Brain microvascular endothelial cell (primary cell): Measurements from ENCODE around the gene CNKSR2.

Source experiments
- DNase-seq: peaks from one replicate; pipeline ENCODE4 v3.0.0-alpha.2; 2020
- H3K27ac ChIP-seq: fragments of 250-450 bp; sonication (Bioruptor Pico); 2 replicates; pipeline ENCODE4 v1.5.1; 2020; ENCODE audit warnings: mild to moderate bottlenecking, moderate library complexity
- H3K27me3 ChIP-seq: fragments of 250-450 bp; sonication (Bioruptor Pico); replicated peaks from 2 replicates; pipeline ENCODE4 v1.5.1; 2020; ENCODE audit warnings: mild to moderate bottlenecking
- H3K36me3 ChIP-seq: fragments of 250-450 bp; sonication (Bioruptor Pico); replicated peaks from 2 replicates; pipeline ENCODE4 v1.5.1; 2020; ENCODE audit warnings: mild to moderate bottlenecking
- H3K4me3 ChIP-seq: 2 replicates; pipeline ENCODE4 v1.5.1; 2011; ENCODE audit warnings: low read depth, mild to moderate bottlenecking, control low read depth, low read length, moderate library complexity
- CTCF ChIP-seq: IDR thresholded peaks from 2 replicates; pipeline ENCODE4 v1.5.1; 2011; ENCODE audit warnings: low read depth, mild to moderate bottlenecking, moderate library complexity, low read length, control low read depth, inconsistent platforms; ENCODE audit errors: missing control alignments
- in situ Hi-C: cut with HindIII; loops from 2 replicates; pipeline ENCODE4 v1.10.0; 2017; ENCODE audit warnings: low sequenced_read_pairs, low pct_ligation_motif_present

The CNKSR2 gene

DNA sequence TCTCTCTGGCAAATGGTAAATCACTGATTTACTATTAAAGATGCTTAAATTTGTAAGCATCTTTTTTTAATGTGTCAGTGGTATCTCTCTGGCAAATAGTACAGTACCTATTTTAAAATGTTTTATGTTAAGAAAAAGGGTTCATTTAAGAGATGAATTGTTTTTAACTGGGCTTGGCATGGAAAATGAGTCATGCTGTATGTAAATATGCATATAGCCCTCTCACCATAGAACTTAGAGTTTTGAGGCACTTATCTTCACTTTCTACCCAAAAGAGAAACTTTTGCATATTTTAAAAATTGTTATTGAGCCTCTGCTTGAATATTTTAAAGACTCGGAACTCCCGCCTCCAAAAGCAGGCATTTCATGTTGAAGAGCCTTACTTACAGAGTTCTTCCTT is 246.0 kb downstream of the CNKSR2 start:
- no peak for TF ChIP-seq CTCF
- no peak for DNase-seq
- no peaks in the 10 kb centered on the region for H3K27me3 ChIP-seq
- H3K36me3 ChIP-seq, result no peaks in the 10 kb centered on the region
- in situ Hi-C loops, result no loop called here
- no peak overlapping the region for H3K4me3 ChIP-seq
- H3K27ac ChIP-seq, result no peak overlapping the region

- in situ Hi-C loops, result no loop called here
- no peak for TF ChIP-seq CTCF
- H3K27me3 ChIP-seq, result no peaks in the 10 kb centered on the region
Measured at GRCh38 chrX:21623778-21624501, 249.7 kb downstream of the CNKSR2 start.

DNA sequence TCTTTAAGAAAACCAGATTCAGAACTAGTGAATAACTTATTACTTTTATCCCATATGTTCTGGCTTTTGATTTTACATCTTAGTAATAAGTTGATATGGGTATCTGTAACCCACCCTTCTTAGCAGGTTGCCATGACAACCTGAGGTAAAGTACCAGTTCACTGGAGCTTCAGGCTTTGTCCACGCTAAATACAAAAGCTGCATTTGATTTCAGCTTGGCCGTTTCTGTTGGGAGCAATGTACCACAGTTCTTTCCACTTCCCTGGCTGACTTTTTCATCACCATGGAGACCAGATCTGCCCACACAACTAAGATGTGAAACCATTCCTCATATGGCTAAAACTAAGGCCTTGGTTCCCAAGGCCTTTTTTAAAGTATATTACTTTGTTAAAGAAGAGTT is 257.8 kb downstream of the CNKSR2 start:
- Histone ChIP-seq H3K27me3 (no peaks in the 10 kb centered on the region), H3K36me3 (no peaks in the 10 kb centered on the region), H3K27ac (no peak overlapping the region), H3K4me3 (no peak overlapping the region)
- peak; percentile 16 for DNase-seq
- in situ Hi-C loops, result no loop called here
- no peak for TF ChIP-seq CTCF

More at GRCh38 chrX:21623778-21624501, 249.7 kb downstream of the CNKSR2 start:
- H3K27ac ChIP-seq, result no peak overlapping the region
- no peak for DNase-seq
- H3K36me3 ChIP-seq, result no peaks in the 10 kb centered on the region
- no peak overlapping the region for H3K4me3 ChIP-seq

DNA sequence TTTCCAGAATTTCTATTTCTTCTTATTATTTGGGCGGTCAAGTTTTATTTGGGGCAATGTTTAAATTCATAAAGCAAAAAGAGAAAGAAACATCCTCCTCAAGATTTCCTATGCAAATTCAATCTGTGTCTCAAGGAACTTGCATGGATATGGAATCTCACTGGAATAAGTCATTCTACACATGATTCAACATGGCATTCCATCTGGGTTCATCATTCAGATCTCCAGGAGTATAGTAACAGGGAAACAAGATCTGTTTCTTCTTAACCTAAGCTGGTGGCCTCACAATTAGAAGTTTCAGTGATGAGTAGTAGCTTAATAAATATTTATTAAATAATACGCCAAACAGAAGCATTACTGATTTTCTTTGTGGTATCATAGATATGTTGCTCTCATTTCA is 264.1 kb downstream of the CNKSR2 start:
- H3K27me3 ChIP-seq, result no peaks in the 10 kb centered on the region
- no peak for TF ChIP-seq CTCF
- H3K36me3 ChIP-seq, result no peaks in the 10 kb centered on the region
- in situ Hi-C loops, result no loop called here
- H3K4me3 ChIP-seq, result no peak overlapping the region
- no peak overlapping the region for H3K27ac ChIP-seq
- DNase-seq, result peak; percentile 39

DNA sequence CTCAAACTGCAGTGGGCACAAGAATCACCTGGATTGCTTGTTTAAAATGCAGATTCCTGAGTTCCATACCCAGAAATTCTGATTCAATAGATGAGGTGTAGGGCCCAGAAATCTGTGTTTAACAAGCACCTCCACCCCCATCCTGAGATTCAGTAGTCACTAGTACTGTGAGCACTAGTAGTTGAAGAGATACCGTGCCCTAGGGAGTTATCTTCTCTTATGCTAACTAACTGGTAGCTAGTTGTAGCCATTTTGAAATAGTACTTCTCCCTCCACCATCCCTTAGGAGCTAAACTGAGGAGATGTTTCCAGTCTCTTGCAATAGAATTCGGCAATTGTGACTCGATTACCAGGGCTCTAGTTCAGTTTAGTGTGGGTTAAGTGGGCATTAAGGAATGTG is 265.6 kb downstream of the CNKSR2 start:
- in situ Hi-C loops, result no loop called here
- DNase-seq, result no peak
- no peaks in the 10 kb centered on the region for H3K36me3 ChIP-seq
- no peak overlapping the region for H3K4me3 ChIP-seq
- H3K27me3 ChIP-seq, result no peaks in the 10 kb centered on the region
- no peak overlapping the region for H3K27ac ChIP-seq
- no peak for TF ChIP-seq CTCF

DNA sequence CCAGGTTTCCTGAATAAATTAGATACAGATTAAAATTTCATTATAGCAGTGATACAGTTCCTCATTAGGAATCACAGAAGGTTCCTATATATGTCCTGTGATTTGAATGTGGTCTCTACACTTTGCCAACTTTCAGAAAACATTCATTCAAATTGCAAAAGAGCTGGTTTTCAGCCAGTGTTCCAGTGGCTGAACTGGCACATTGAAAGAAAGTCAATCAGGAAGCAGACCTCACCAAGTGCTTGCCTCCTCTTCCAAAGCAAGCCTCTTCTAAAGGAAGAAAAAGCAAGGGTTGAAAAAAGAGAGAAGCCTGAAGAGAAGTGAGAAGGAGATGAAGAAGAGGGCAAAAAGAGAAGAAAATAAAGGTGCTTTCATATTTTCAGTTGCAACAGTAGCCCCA is 271.2 kb downstream of the CNKSR2 start:
- no peak overlapping the region for H3K27ac ChIP-seq
- in situ Hi-C loops, result no loop called here
- no peak overlapping the region for H3K4me3 ChIP-seq
- no peaks in the 10 kb centered on the region for H3K36me3 ChIP-seq
- no peaks in the 10 kb centered on the region for H3K27me3 ChIP-seq
- no peak for DNase-seq
- no peak for TF ChIP-seq CTCF
